A673 (cell line): Measurements from ENCODE around the gene PHRF1. TPM values are rescaled to one million over a fixed set of nuclear protein-coding genes. Genes with fewer than 3 reads are reported as not detected.

Experiments used
- BruUV-seq: library from RNA; stranded (reverse); fragments of 400-500 nt; replicated peaks from 2 replicates; lab custom pipeline; 2021; lab: Mats Ljungman, UMichigan
- CTCF ChIA-PET: fragments of 300-600 bp; sonication (Branson Sonifier 250); formaldehyde crosslinking; loops from one replicate; lab custom pipeline; 2022; ENCODE audit warnings: antibody characterized with exemption; lab: Charles Lee
- POLR2A ChIA-PET: fragments of 300-600 bp; sonication (Branson Sonifier 250); formaldehyde crosslinking; loops from one replicate; lab custom pipeline; 2022; ENCODE audit warnings: antibody characterized with exemption; ENCODE audit not compliant: low non-redundant PET; lab: Charles Lee
- DNase-seq: peaks from one replicate; pipeline ENCODE4 v3.0.0-alpha.2; 2015; ENCODE audit warnings: low spot score
- H3K27ac ChIP-seq: fragments of 200-600 bp; sonication (generic); 2 replicates; pipeline ENCODE4 v1.5.1; 2016; ENCODE audit warnings: mixed run types, low read depth, mild to moderate bottlenecking, mixed read lengths, antibody characterized with exemption, low read length; ENCODE audit not compliant: poor library complexity, severe bottlenecking
- H3K27me3 ChIP-seq: fragments of 200-600 bp; sonication (generic); replicated peaks from 2 replicates; pipeline ENCODE4 v1.6.1; 2017; ENCODE audit warnings: mixed run types, low read depth, mild to moderate bottlenecking, mixed read lengths, antibody characterized with exemption, low read length; ENCODE audit not compliant: insufficient read depth, poor library complexity
- H3K36me3 ChIP-seq: fragments of 200-600 bp; sonication (generic); 2 replicates; pipeline ENCODE4 v1.6.1; 2016; ENCODE audit warnings: mixed run types, mild to moderate bottlenecking, mixed read lengths, antibody characterized with exemption, low read length; ENCODE audit not compliant: insufficient read depth, poor library complexity, severe bottlenecking
- H3K4me1 ChIP-seq: fragments of 200-600 bp; sonication (generic); 2 replicates; pipeline ENCODE4 v1.6.1; 2017; ENCODE audit warnings: mixed run types, mild to moderate bottlenecking, mixed read lengths, antibody characterized with exemption, low read length; ENCODE audit not compliant: insufficient read depth, poor library complexity, severe bottlenecking
- H3K4me3 ChIP-seq: fragments of 200-600 bp; sonication (generic); 2 replicates; pipeline ENCODE4 v1.5.1; 2016; ENCODE audit warnings: low read depth, mixed run types, mild to moderate bottlenecking, mixed read lengths, low read length; ENCODE audit not compliant: poor library complexity, severe bottlenecking
- H3K9me3 ChIP-seq: fragments of 200-600 bp; sonication (generic); 2 replicates; pipeline ENCODE4 v1.6.1; 2016; ENCODE audit warnings: mixed run types, low read depth, mild to moderate bottlenecking, mixed read lengths, antibody characterized with exemption, low read length; ENCODE audit not compliant: poor library complexity, severe bottlenecking
- CTCF ChIP-seq: fragments of 300-800, 200-600 bp; sonication (generic); conservative IDR thresholded peaks from 2 replicates; pipeline ENCODE4 v1.5.1; 2017; ENCODE audit warnings: low read depth, mild to moderate bottlenecking, antibody characterized with exemption, low read length, moderate library complexity, mixed read lengths
- EZH2 ChIP-seq: fragments of 200-600 bp; sonication (generic); IDR thresholded peaks from 2 replicates; pipeline ENCODE4 v1.6.1; 2017; ENCODE audit warnings: borderline replicate concordance, low read depth, mild to moderate bottlenecking, mixed read lengths, antibody characterized with exemption, low read length; ENCODE audit not compliant: poor library complexity, severe bottlenecking
- intact Hi-C: fragments of 100-400 bp; cut with micrococcal nuclease; formaldehyde crosslinking; loops from one replicate; pipeline ENCODE4 v1.10.0; 2022; ENCODE audit not compliant: unreplicated experiment
- total RNA-seq: library from RNA; stranded (reverse); gene quantifications from 2 replicates; pipeline ENCODE4 v1.2.3, GENCODE V29; 2021

The PHRF1 gene
- total RNA-seq, 1 experiment from 2014 or later = 43.0 TPM

- no peak overlapping the region for H3K4me3 ChIP-seq
- no peaks in the 10 kb centered on the region for H3K27me3 ChIP-seq
- ChIA-PET POLR2A (no interaction called here), CTCF (no interaction called here)
- H3K4me1 ChIP-seq = no peaks in the 10 kb centered on the region
- TF ChIP-seq CTCF (no peak), EZH2 (no peak)
- peaks cover 14% of the 10 kb centered on the region for H3K36me3 ChIP-seq
- no peak for DNase-seq
- H3K27ac ChIP-seq = no peak overlapping the region
- intact Hi-C loops = no loop called here
- H3K9me3 ChIP-seq = no peaks in the 10 kb centered on the region
- no TSS peak for BruUV-seq
Observed at GRCh38 chr11:528815-529727, 47.2 kb upstream of the PHRF1 start.

- Histone ChIP-seq H3K36me3 (peaks cover 14% of the 10 kb centered on the region), H3K4me3 (no peak overlapping the region), H3K4me1 (peaks cover 2% of the 10 kb centered on the region), H3K27me3 (no peaks in the 10 kb centered on the region), H3K27ac (no peak overlapping the region), H3K9me3 (no peaks in the 10 kb centered on the region)
- intact Hi-C loops = no loop called here
- TF ChIP-seq EZH2 = no peak
- no peak for TF ChIP-seq CTCF
- no peak for DNase-seq
- CTCF ChIA-PET = no interaction called here
- POLR2A ChIA-PET = no interaction called here
- no TSS peak for BruUV-seq
Observed at GRCh38 chr11:529728-530411, 46.4 kb upstream of the PHRF1 start.

DNA sequence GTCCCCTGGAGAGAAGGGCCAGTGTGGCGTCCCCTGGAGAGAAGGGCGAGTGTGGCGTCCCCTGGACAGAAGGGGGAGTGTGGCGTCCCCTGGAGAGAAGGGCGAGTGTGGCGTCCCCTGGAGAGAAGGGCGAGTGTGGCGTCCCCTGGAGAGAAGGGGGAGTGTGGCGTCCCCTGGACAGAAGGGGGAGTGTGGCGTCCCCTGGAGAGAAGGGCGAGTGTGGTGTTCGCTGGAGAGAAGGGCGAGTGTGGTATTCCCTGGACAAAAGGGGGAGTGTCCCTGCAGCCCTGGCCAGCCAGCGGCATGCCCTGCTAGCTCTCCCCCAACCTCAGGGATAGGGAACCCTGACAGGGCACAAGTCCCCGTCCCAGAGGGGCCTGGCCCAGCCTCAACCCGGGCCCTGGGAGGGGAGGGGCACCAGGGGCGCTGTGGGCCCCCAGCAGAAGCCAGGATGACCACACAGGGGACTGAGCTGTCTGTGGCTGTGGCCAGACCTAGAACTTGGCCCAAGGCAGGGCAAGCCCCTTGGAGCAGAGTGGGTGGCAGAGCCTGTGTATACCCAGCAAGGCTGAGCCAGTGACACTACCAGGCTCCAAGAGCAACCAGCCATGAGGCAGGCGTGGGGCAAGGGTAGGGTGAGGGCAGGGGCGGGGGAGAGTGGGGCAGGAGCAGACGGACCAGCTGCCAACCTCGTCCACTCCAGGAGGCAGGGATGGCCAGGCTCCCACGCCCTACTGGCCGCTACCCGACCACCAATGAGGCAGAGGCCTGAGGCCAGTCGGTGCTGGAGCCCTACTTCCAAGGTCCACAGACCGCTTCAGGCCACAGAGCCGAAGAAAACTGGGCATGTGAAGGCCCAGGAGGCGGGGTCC, 45.1 kb upstream of the PHRF1 start:
- intact Hi-C loops = no loop called here
- BruUV-seq = no TSS peak
- CTCF ChIA-PET = no interaction called here
- Histone ChIP-seq H3K27me3 (no peaks in the 10 kb centered on the region), H3K4me3 (no peak overlapping the region), H3K4me1 (peaks cover 2% of the 10 kb centered on the region), H3K9me3 (no peaks in the 10 kb centered on the region), H3K27ac (no peak overlapping the region), H3K36me3 (peaks cover 14% of the 10 kb centered on the region)
- POLR2A ChIA-PET = no interaction called here
- no peak for DNase-seq
- TF ChIP-seq CTCF (no peak), EZH2 (no peak)
